Large intestine (tissue), 3 donors: Measurements from ENCODE around the gene SKAP1. TPM values are rescaled to one million over a fixed set of nuclear protein-coding genes. Genes with fewer than 3 reads are reported as not detected.

ENCODE experiments used
- DNase-seq, 2 donors: peaks; one replicate each; pipeline versions ENCODE4 v3.0.0 to v3.0.0-alpha.2; 2013
- H3K27ac ChIP-seq: one replicate; pipeline ENCODE4 v1.5.1; 2013; ENCODE audit warnings: low read length
- H3K27me3 ChIP-seq: 2 replicates; pipeline ENCODE4 v1.6.1; 2013; ENCODE audit warnings: low read length; ENCODE audit not compliant: control insufficient read depth, insufficient read depth
- H3K36me3 ChIP-seq: 2 replicates; pipeline ENCODE4 v1.6.1; 2013; ENCODE audit warnings: low read length; ENCODE audit not compliant: control insufficient read depth, insufficient read depth
- H3K4me1 ChIP-seq: one replicate; pipeline ENCODE4 v1.6.1; 2013; ENCODE audit warnings: low read length; ENCODE audit not compliant: control insufficient read depth, insufficient read depth
- H3K4me3 ChIP-seq: one replicate; pipeline ENCODE4 v1.5.1; 2013; ENCODE audit warnings: low read length
- H3K9me3 ChIP-seq: one replicate; pipeline ENCODE4 v1.6.1; 2013; ENCODE audit warnings: mild to moderate bottlenecking, low read depth, low read length, moderate library complexity; ENCODE audit not compliant: control insufficient read depth
- WGBS: methylation state at CpG from one replicate; pipeline ENCODE4 v1.1.5; 2013; ENCODE audit warnings: low lambda C conversion rate; ENCODE audit not compliant: insufficient coverage; 5-methylcytosine and 5-hydroxymethylcytosine counted together
- polyA plus RNA-seq: library from polyadenylated mRNA; unstranded; fragments of 120-200 nt; gene quantifications from one replicate; pipeline ENCODE4 v1.2.1, GENCODE V29; 2013

Gene SKAP1
- polyA plus RNA-seq, 1 donor = 3.0 TPM

DNA sequence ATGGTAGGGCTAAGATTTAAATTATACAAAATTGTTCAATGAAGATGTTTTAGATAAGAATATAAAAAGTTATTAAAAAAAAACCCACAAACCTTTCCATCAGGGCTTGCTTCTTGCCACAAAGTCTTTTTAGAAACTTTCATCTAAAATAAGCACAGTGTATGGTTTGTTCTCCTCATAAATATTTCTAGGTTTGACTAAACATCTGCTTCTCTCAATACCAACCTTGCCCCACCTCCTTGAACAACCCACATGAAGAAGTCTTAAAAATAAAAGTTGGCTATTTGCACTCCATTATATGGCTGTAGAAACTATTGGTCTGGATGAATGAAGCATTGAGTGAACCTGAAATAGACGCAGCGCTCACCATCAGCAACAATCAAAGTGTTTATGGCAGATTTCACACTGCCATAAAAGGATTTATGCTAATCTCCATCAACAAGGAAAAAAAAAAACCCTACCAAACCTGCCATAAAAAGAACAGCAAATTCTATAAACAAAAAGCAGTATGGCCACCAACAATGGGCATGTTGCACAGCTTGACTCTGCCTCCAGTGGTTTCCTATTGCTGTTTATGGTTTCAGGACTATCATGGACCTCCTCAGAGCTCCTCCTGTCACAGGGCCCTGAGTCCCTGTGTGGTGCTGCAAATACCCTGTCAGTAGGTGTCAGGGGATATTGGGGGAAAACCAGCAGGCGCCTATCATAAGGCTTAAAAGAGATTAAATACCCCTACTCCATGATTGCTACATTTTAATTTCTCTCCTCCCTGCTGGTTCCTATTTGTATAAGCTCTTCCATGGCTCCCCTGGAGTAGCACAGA lies 284.8 kb downstream of the SKAP1 start:
- H3K27me3 ChIP-seq = peaks cover 32% of the 10 kb centered on the region
- WGBS = no CpG with 5 or more reads among the region's 3 CpGs

DNA sequence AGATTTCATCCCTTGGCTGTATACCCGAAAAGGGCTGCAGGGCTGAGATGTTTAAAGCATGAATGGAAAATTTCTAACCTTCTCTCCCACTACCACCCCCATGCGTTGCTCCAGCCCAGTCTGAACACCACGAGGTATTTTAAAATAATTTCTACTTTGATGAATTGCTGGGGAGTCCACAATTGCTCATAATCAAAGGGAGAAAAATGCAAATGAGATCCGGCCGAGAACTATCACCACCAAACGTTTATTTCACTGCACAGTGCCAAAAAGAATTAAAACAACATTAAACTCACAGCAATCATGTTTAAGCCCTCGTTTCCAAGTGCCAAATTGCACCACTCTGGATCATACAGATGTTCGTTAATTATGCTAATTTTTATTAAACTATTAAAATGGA lies 285.8 kb downstream of the SKAP1 start:
- Histone ChIP-seq H3K9me3 (no peaks in the 10 kb centered on the region), H3K27me3 (peaks cover 24% of the 10 kb centered on the region), H3K4me1 (no peaks in the 10 kb centered on the region), H3K4me3 (no peak overlapping the region), H3K27ac (no peak overlapping the region), H3K36me3 (no peaks in the 10 kb centered on the region)
- no peak for DNase-seq
- 90% methylated on average over 2 of the region's 8 CpGs for WGBS

More for the DNA sequence above, 284.8 kb downstream of the SKAP1 start:
- H3K27ac ChIP-seq = no peak overlapping the region
- no peaks in the 10 kb centered on the region for H3K4me1 ChIP-seq
- no peaks in the 10 kb centered on the region for H3K36me3 ChIP-seq
- no peak overlapping the region for H3K4me3 ChIP-seq
- DNase-seq = no peak
- H3K9me3 ChIP-seq = no peaks in the 10 kb centered on the region

DNA sequence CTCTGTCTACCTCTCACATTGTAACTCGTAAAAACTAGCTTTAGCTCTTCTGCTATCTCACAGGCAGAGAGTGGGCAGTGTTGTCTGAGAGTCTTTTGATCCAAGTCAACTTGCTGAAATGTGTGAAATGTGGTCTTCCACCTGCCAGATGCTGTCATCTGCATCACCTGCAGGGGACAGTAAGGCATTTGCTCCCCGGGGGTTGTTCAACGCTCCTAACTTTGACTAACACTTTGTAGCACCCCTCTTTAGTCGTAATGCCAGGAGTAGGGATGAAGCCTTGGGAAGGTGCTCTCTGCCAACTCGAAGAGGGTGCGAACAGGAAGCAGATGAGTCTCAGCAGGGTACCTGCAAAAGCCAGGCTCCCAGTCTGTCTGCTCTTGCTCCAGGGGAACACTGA lies 286.4 kb downstream of the SKAP1 start:
- Histone ChIP-seq H3K4me3 (no peak overlapping the region), H3K36me3 (no peaks in the 10 kb centered on the region), H3K4me1 (no peaks in the 10 kb centered on the region), H3K27ac (no peak overlapping the region), H3K27me3 (peaks cover 18% of the 10 kb centered on the region), H3K9me3 (no peaks in the 10 kb centered on the region)
- DNase-seq = no peak
- WGBS = no CpG with 5 or more reads among the region's 6 CpGs

DNA sequence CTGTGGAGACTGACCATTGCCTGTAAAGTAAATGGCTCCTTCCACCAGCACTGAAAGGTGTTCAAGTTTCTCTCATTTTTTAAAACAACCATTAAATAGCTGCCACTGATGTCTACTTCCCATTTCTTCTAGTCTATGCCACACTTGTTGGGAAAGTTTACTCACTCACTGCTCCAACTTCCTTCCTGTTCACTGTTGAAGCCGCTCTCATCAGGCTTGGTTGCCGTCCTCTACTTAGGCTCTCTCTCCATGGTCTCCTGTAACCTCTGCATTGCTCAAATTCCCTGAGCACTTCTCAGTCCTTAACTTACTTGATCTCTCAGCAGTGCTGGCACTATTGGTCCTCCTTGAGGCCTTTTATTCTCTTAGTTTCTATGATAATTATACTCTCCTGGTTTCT lies 290.1 kb downstream of the SKAP1 start:
- H3K36me3 ChIP-seq = no peaks in the 10 kb centered on the region
- no peak overlapping the region for H3K4me3 ChIP-seq
- no peak for DNase-seq
- peaks cover 10% of the 10 kb centered on the region for H3K27me3 ChIP-seq
- 60% methylated on average over 1 of the region's 2 CpGs for WGBS
- H3K27ac ChIP-seq = no peak overlapping the region
- no peaks in the 10 kb centered on the region for H3K4me1 ChIP-seq
- no peaks in the 10 kb centered on the region for H3K9me3 ChIP-seq

DNA sequence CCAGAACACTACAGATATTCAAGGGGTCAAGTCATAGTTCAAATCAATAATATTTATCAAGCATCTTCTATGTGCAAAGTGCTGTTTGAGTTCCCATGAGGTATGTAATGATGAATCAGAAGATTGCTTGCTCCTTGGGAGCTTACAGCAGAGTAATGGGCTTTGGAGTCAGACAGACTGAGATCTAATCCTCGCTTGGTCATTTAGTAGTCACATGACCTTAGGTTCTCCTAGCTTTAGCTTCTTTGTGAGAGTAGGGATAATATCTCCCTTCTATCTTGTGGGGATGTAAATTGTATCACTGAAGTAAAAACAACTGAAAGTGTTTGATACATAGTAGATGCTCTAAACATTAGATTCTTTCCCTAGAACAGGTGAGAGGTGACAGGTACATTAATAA lies 292.4 kb downstream of the SKAP1 start:
- no peaks in the 10 kb centered on the region for H3K4me1 ChIP-seq
- no peak for DNase-seq
- WGBS = no CpG with 5 or more reads among the region's 1 CpG
- no peaks in the 10 kb centered on the region for H3K36me3 ChIP-seq
- H3K27ac ChIP-seq = no peak overlapping the region
- H3K4me3 ChIP-seq = no peak overlapping the region
- H3K9me3 ChIP-seq = no peaks in the 10 kb centered on the region
- peaks cover 2% of the 10 kb centered on the region for H3K27me3 ChIP-seq

DNA sequence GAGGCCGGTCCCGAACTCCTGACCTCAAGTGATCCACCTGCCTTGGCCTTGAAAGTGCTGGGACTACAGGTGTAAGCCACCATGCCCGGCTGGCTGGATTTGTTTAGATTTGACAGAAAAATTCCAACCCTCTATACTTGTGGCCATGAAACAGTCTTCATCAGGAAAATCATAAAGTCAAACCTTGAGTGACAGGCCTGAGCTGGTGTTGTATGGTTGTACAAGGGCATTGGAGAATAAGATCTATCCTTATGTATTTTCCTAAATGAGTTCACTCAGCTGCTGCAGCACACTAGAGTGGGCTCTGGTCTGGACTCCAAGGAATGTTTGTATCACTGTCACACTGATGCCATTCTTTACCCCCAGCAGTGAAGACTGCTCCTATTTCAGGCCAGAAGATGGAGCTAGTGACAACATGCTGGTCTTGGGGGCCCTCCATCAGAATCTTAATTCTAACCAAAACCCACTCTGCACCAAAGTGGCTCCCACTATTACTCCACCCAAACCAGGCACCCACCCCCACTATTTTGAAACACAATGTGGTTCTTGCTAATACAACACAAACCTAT lies 295.0 kb downstream of the SKAP1 start:
- Histone ChIP-seq H3K9me3 (no peaks in the 10 kb centered on the region), H3K27ac (no peak overlapping the region), H3K4me3 (no peak overlapping the region), H3K27me3 (peaks cover 3% of the 10 kb centered on the region), H3K36me3 (no peaks in the 10 kb centered on the region), H3K4me1 (no peaks in the 10 kb centered on the region)
- no peak for DNase-seq
- WGBS = no CpG with 5 or more reads among the region's 3 CpGs

DNA sequence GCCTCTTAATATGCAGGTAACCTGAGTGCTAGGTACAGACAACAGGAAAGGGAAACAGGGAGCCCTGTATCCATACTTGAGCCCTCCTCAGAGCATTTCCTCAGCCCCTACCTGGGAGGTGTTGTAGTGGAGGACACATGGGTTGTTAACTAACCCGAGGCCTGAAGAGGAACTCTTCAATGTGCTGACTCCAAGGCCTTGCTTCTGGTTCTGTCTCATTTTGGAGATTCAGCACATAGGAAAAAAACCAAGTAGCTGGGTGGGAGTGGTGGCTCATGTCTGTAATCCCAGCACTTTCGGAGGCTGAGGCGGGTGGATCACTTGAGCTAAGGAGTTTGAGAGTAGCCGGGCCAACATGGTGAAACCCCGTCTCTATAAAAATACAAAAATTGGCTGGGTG lies 297.6 kb downstream of the SKAP1 start:
- Histone ChIP-seq H3K27me3 (peaks cover 2% of the 10 kb centered on the region), H3K36me3 (no peaks in the 10 kb centered on the region), H3K9me3 (no peaks in the 10 kb centered on the region), H3K4me1 (no peaks in the 10 kb centered on the region), H3K4me3 (no peak overlapping the region), H3K27ac (no peak overlapping the region)
- WGBS = no CpG with 5 or more reads among the region's 5 CpGs
- DNase-seq = no peak

DNA sequence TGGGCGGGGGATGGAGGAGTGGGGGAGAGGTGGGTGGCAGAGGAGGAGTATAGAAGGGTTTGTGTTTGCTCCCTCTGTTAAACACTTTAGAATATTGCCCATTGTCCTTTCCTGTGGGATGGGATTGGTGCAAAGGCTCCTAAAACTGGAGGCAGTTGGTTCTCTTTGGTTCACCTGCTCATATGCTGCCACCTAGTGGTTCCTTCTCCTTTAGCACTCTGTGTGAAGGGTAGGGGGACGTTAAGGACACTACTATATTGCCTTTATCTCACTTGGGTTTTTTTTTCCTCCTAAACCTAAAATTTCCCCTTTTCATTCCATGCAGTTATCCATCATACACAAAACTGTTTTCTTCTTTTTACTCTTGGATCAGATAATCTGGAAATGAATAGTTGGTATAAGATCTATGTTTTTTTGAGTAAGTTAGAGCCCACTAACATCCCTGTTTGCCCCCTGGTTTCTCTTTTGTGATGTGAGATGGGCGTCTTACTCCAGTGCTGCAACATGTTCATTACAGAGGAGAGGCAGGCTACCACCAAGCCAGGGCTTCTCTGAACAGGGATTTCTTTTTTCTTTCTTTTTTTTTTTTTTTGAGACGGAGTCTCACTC lies 298.7 kb downstream of the SKAP1 start:
- no peak overlapping the region for H3K27ac ChIP-seq
- no CpG with 5 or more reads among the region's 4 CpGs for WGBS
- H3K27me3 ChIP-seq = peaks cover 2% of the 10 kb centered on the region
- DNase-seq = no peak
- no peaks in the 10 kb centered on the region for H3K4me1 ChIP-seq
- no peak overlapping the region for H3K4me3 ChIP-seq
- peaks cover 3% of the 10 kb centered on the region for H3K36me3 ChIP-seq
- no peaks in the 10 kb centered on the region for H3K9me3 ChIP-seq

DNA sequence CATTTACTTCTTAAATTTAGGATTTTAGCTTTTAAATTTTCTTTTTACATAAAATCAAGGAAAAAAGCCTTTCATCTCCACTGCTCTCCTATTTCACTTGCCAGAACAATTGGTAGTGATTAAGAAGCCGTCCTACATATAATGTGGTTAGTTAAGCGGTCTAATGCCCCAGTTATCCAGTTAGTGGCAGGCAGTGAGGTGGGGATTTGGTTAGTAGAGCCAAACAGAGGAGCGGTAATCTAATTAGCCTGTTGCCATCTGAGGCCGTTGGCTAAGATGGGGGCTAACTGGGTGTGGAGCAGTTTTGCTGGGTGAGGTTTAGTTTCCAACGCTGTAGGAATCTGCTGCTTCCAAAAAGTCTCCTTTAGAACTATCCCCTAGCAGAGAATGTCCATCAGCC lies 300.0 kb downstream of the SKAP1 start:
- H3K27ac ChIP-seq = no peak overlapping the region

DNA sequence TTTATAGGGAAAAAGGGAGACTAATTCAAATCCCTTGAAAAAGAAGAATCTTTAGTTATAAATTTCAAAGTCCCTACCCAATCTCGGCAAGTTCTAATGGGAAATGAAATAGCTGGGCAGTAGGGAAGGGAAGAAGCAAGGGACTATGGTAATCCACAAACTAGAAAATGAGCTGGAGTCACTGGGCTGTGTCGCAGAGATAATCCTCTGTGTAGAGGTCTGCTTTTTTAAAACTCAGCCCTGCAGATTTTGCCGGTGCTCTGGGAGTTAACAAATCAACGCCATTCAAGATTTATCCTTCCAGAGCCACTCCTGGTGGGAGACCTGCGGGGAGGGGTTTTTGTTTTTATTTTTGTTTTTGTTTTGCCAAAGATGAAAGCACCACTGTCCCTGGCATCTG lies 301.6 kb downstream of the SKAP1 start:
- Histone ChIP-seq H3K4me3 (no peak overlapping the region), H3K27me3 (peaks cover 2% of the 10 kb centered on the region), H3K9me3 (no peaks in the 10 kb centered on the region), H3K27ac (no peak overlapping the region), H3K36me3 (peaks cover 3% of the 10 kb centered on the region), H3K4me1 (no peaks in the 10 kb centered on the region)
- WGBS = no CpG with 5 or more reads among the region's 5 CpGs
- no peak for DNase-seq

More for the DNA sequence above, 300.0 kb downstream of the SKAP1 start:
- no peaks in the 10 kb centered on the region for H3K9me3 ChIP-seq
- peaks cover 2% of the 10 kb centered on the region for H3K27me3 ChIP-seq
- no peaks in the 10 kb centered on the region for H3K4me1 ChIP-seq
- WGBS = no CpG with 5 or more reads among the region's 5 CpGs
- peaks cover 3% of the 10 kb centered on the region for H3K36me3 ChIP-seq
- H3K4me3 ChIP-seq = no peak overlapping the region
- no peak for DNase-seq
